CD14-positive monocyte (primary cell): Measurements from ENCODE around the gene RAB3GAP1. TPM values are rescaled to one million over a fixed set of nuclear protein-coding genes. Genes with fewer than 3 reads are reported as not detected.
"Not testable (repeated sequence)": the region's sequence is repeated elsewhere in the genome, so short reads cannot be mapped to it uniquely, and the experiment has no call there.

ENCODE experiments used
- DNase-seq, 3 donors: peaks; one replicate each; pipeline ENCODE4 v3.0.0-alpha.2; 2011 to 2022
- H2AFZ ChIP-seq: 2 replicates; pipeline ENCODE4 v1.6.0; 2012; ENCODE audit warnings: mild to moderate bottlenecking, low read depth, low read length, inconsistent platforms; ENCODE audit not compliant: insufficient read depth, poor library complexity, severe bottlenecking
- H3K27ac ChIP-seq, 2 donors: 1 replicate in 1 of 2; 2 replicates in 1 of 2; pipeline ENCODE4 v1.5.1; 2012 to 2013; ENCODE audit warnings: low read length in 2 of 2, control low read depth in 1 of 2, inconsistent platforms in 1 of 2, low read depth in 1 of 2, mild to moderate bottlenecking in 1 of 2
- H3K27me3 ChIP-seq, 2 donors: one replicate each; pipeline versions ENCODE4 v1.6.0 to v1.6.1; 2011 to 2013; ENCODE audit warnings: low read length in 2 of 2; ENCODE audit not compliant: control insufficient read depth in 2 of 2, insufficient read depth in 2 of 2
- H3K36me3 ChIP-seq, 2 donors: replicated peaks in 1 of 2; 1 replicate in 1 of 2; 2 replicates in 1 of 2; pipeline versions ENCODE4 v1.5.1 to v1.6.1; 2012 to 2013; ENCODE audit warnings: low read length in 2 of 2, control low read depth in 1 of 2, inconsistent platforms in 1 of 2, mild to moderate bottlenecking in 1 of 2; ENCODE audit not compliant: insufficient read depth in 2 of 2, control insufficient read depth in 1 of 2
- H3K4me1 ChIP-seq, 2 donors: 1 replicate in 1 of 2; 2 replicates in 1 of 2; pipeline versions ENCODE4 v1.5.1 to v1.6.1; 2012 to 2013; ENCODE audit warnings: low read length in 2 of 2, control low read depth in 1 of 2, inconsistent platforms in 1 of 2, mild to moderate bottlenecking in 1 of 2, moderate library complexity in 1 of 2; ENCODE audit not compliant: insufficient read depth in 2 of 2, control insufficient read depth in 1 of 2
- H3K4me2 ChIP-seq: replicated peaks from 2 replicates; pipeline ENCODE3; 2012; ENCODE audit warnings: low read length, moderate library complexity, mild to moderate bottlenecking; ENCODE audit not compliant: poor library complexity, severe bottlenecking; ENCODE audit errors: extremely low read depth
- H3K4me3 ChIP-seq, 3 experiments: fragments of 200-600 bp in 1 of 3; sonication (generic) in 1 of 3; replicated peaks in 1 of 3; 1 replicate in 2 of 3; 2 replicates in 1 of 3; pipeline ENCODE4 v1.5.1; 2011 to 2013; ENCODE audit warnings: low read length in 3 of 3, mild to moderate bottlenecking in 3 of 3, control low read depth in 2 of 3, low read depth in 2 of 3, inconsistent platforms in 1 of 3, moderate library complexity in 1 of 3
- H3K79me2 ChIP-seq: 2 replicates; pipeline ENCODE4 v1.6.0; 2012; ENCODE audit warnings: mild to moderate bottlenecking, control low read depth, inconsistent platforms, low read length, moderate library complexity; ENCODE audit not compliant: insufficient read depth
- H3K9ac ChIP-seq: 2 replicates; pipeline ENCODE4 v1.6.0; 2017; ENCODE audit warnings: low read length, mild to moderate bottlenecking; ENCODE audit not compliant: insufficient read depth, poor library complexity, severe bottlenecking
- H3K9me3 ChIP-seq, 2 donors: replicated peaks in 1 of 2; 1 replicate in 1 of 2; 2 replicates in 1 of 2; pipeline versions ENCODE4 v1.5.1 to v1.6.1; 2012 to 2013; ENCODE audit warnings: low read length in 2 of 2, control low read depth in 1 of 2; ENCODE audit not compliant: control insufficient read depth in 1 of 2, insufficient read depth in 1 of 2
- H4K20me1 ChIP-seq: 2 replicates; pipeline ENCODE4 v1.6.0; 2012; ENCODE audit warnings: mild to moderate bottlenecking, low read length, control low read depth, moderate library complexity; ENCODE audit not compliant: insufficient read depth
- H3K27ac Mint-ChIP-seq, 7 donors: one replicate each; pipeline ENCODE4 v1.8.0; 2020; ENCODE audit warnings: mild to moderate bottlenecking in 7 of 7, mixed read lengths in 7 of 7, moderate library complexity in 6 of 7, inconsistent platforms in 2 of 7
- H3K27me3 Mint-ChIP-seq, 3 donors: one replicate each; pipeline ENCODE4 v1.8.0; 2021 to 2022; ENCODE audit warnings: low read depth in 3 of 3, mild to moderate bottlenecking in 3 of 3, mixed read lengths in 3 of 3, moderate library complexity in 3 of 3, inconsistent platforms in 1 of 3
- H3K36me3 Mint-ChIP-seq, 2 donors: one replicate each; pipeline ENCODE4 v1.8.0; 2020; ENCODE audit warnings: mixed read lengths in 2 of 2, inconsistent platforms in 1 of 2, mild to moderate bottlenecking in 1 of 2
- H3K4me1 Mint-ChIP-seq: one replicate; pipeline ENCODE4 v1.8.0; 2020; ENCODE audit warnings: mild to moderate bottlenecking, mixed read lengths
- H3K4me3 Mint-ChIP-seq, 2 donors: one replicate each; pipeline ENCODE4 v1.8.0; 2020; ENCODE audit warnings: mild to moderate bottlenecking in 2 of 2, mixed read lengths in 2 of 2, moderate library complexity in 1 of 2
- H3K9me3 Mint-ChIP-seq, 7 donors: one replicate each; pipeline ENCODE4 v1.8.0; 2020 to 2022; ENCODE audit warnings: mixed read lengths in 7 of 7, mild to moderate bottlenecking in 6 of 7, moderate library complexity in 6 of 7, inconsistent platforms in 2 of 7
- CTCF ChIP-seq: fragments of 200-600 bp; IDR thresholded peaks from one replicate; pipeline ENCODE4 v1.8.0; 2022; ENCODE audit warnings: antibody characterized with exemption, mild to moderate bottlenecking
- WGBS: methylation state at CpG from one replicate; pipeline ENCODE4 v1.1.5; 2013; ENCODE audit warnings: missing lambda C conversion rate; ENCODE audit not compliant: insufficient coverage; 5-methylcytosine and 5-hydroxymethylcytosine counted together
- intact Hi-C, 2 donors: fragments of 100-400 bp; cut with micrococcal nuclease; formaldehyde crosslinking; loops; one replicate each; pipeline versions ENCODE4 v1.15.0 to v1.15.1; 2023
- polyA plus RNA-seq, 3 donors: library from polyadenylated mRNA; depleted of rRNA in 1 of 3; unstranded in 2 of 3; stranded (reverse) in 1 of 3; fragments of 300-500 nt in 2 of 3; fragments of >200 nt in 1 of 3; fragmentation: Illumina TruSeq in 2 of 3; gene quantifications; 1 replicate in 2 of 3; 2 replicates in 1 of 3; pipeline ENCODE4 v1.2.3, GENCODE V29; 2012 to 2021

RAB3GAP1 gene
- polyA plus RNA-seq, 3 donors, result 8.0 to 17.4 (median 11.3) TPM

- DNase-seq, result no peak
- WGBS, result no CpG with 5 or more reads among the region's 1 CpG
- no peak overlapping the region for H3K27ac ChIP-seq
- Mint-ChIP-seq H3K27me3 (peaks cover 0 to 1% (median 0%) of the 10 kb centered on the region in 3 donors), H3K4me1 (no peaks in the 10 kb centered on the region), H3K36me3 (peaks cover 50 to 59% of the 10 kb centered on the region in 2 donors), H3K4me3 (no peak overlapping the region), H3K27ac (no peak overlapping the region), H3K9me3 (peaks cover 19 to 28% (median 26%) of the 10 kb centered on the region in 7 donors)
- H3K79me2 ChIP-seq, result no peaks in the 10 kb centered on the region
- H3K36me3 ChIP-seq, result peaks cover 21 to 50% of the 10 kb centered on the region in 2 donors
- peaks cover 10 to 27% of the 10 kb centered on the region in 2 donors for H3K9me3 ChIP-seq
- H3K4me2 ChIP-seq, result no peak overlapping the region
- H3K27me3 ChIP-seq, result no peaks in the 10 kb centered on the region
- no peaks in the 10 kb centered on the region for H4K20me1 ChIP-seq
- no peak overlapping the region for H3K4me3 ChIP-seq
- no peak overlapping the region for H3K9ac ChIP-seq
- no peak overlapping the region for H2AFZ ChIP-seq
- no peak for TF ChIP-seq CTCF
- intact Hi-C loops, result no loop called here
- no peaks in the 10 kb centered on the region for H3K4me1 ChIP-seq
These were observed 51.8 kb downstream of the RAB3GAP1 start for GRCh38 chr2:135103843-135104242.

GRCh38 chr2:135105513-135106316 lies 53.6 kb downstream of the RAB3GAP1 start:
- intact Hi-C loops, H3K27me3 ChIP-seq, H3K4me2 ChIP-seq, H3K4me1 ChIP-seq, DNase-seq, H3K27ac ChIP-seq, H3K4me1 Mint-ChIP-seq, H3K4me3 ChIP-seq, H3K9ac ChIP-seq, H4K20me1 ChIP-seq, H3K27ac Mint-ChIP-seq, H3K27me3 Mint-ChIP-seq, H2AFZ ChIP-seq, H3K4me3 Mint-ChIP-seq, H3K79me2 ChIP-seq: not testable (repeated sequence)
- Histone ChIP-seq H3K36me3 (peaks cover 17 to 43% of the 10 kb centered on the region in 2 donors), H3K9me3 (peaks cover 10 to 27% of the 10 kb centered on the region in 2 donors)
- peaks cover 19 to 28% (median 26%) of the 10 kb centered on the region in 7 donors for H3K9me3 Mint-ChIP-seq
- H3K36me3 Mint-ChIP-seq, result peaks cover 43 to 48% of the 10 kb centered on the region in 2 donors
- WGBS, result 99% methylated on average over 25 of the region's 56 CpGs
